ENCODE results near the gene PTX4. TPM values are rescaled to one million over a fixed set of nuclear protein-coding genes. Genes with fewer than 3 reads are reported as not detected.

Gene PTX4
- total RNA-seq, 1 donor from 2014 or later: not detected

GRCh38 chr16:1451702-1452392, 36.9 kb downstream of the PTX4 start:
- intact Hi-C loops (cut with DNase I): no loop called here
- Histone ChIP-seq H3K4me1 (no peaks in the 10 kb centered on the region), H3K27me3 (no peaks in the 10 kb centered on the region), H3K4me3 (no peak overlapping the region), H3K27ac (no peak overlapping the region), H3K9me3 (no peaks in the 10 kb centered on the region), H3K36me3 (peaks cover 83 to 94% of the 10 kb centered on the region in 2 donors)
- TF ChIP-seq CTCF (IDR thresholded peaks at IDR 0.05): no peak
- no peak for DNase-seq (ENCODE audit: low spot score in 2 of 2)

GRCh38 chr16:1450841-1451240, 37.9 kb downstream of the PTX4 start:
- Histone ChIP-seq H3K4me1 (no peaks in the 10 kb centered on the region), H3K4me3 (no peak overlapping the region), H3K9me3 (no peaks in the 10 kb centered on the region), H3K27me3 (no peaks in the 10 kb centered on the region), H3K36me3 (peaks cover 83 to 100% of the 10 kb centered on the region in 2 donors), H3K27ac (no peak overlapping the region)
- intact Hi-C loops (cut with DNase I): no loop called here
- TF ChIP-seq CTCF (IDR thresholded peaks at IDR 0.05): no peak
- no peak for DNase-seq (ENCODE audit: low spot score in 2 of 2)

GRCh38 chr16:1450218-1450617, 38.5 kb downstream of the PTX4 start:
- DNase-seq (ENCODE audit: low spot score in 2 of 2): no peak
- no peak overlapping the region for H3K4me3 ChIP-seq
- no peaks in the 10 kb centered on the region for H3K27me3 ChIP-seq
- intact Hi-C loops (cut with DNase I): no loop called here
- H3K9me3 ChIP-seq: no peaks in the 10 kb centered on the region
- no peaks in the 10 kb centered on the region for H3K4me1 ChIP-seq
- TF ChIP-seq CTCF (IDR thresholded peaks at IDR 0.05): no peak
- H3K36me3 ChIP-seq: peaks cover 77 to 97% of the 10 kb centered on the region in 2 donors
- H3K27ac ChIP-seq: no peak overlapping the region

GRCh38 chr16:1449201-1449788, 39.4 kb downstream of the PTX4 start:
- Histone ChIP-seq H3K36me3 (peaks cover 67 to 88% of the 10 kb centered on the region in 2 donors), H3K4me1 (no peaks in the 10 kb centered on the region), H3K27me3 (no peaks in the 10 kb centered on the region), H3K27ac (no peak overlapping the region), H3K4me3 (no peak overlapping the region), H3K9me3 (no peaks in the 10 kb centered on the region)
- intact Hi-C loops (cut with DNase I): no loop called here
- TF ChIP-seq CTCF (IDR thresholded peaks at IDR 0.05): no peak
- DNase-seq (ENCODE audit: low spot score in 2 of 2): no peak

GRCh38 chr16:1448536-1449116, 40.1 kb downstream of the PTX4 start:
- no peak for DNase-seq (ENCODE audit: low spot score in 2 of 2)
- intact Hi-C loops (cut with DNase I): no loop called here
- H3K27me3 ChIP-seq: no peaks in the 10 kb centered on the region
- peaks cover 61 to 81% of the 10 kb centered on the region in 2 donors for H3K36me3 ChIP-seq
- no peak overlapping the region for H3K4me3 ChIP-seq
- no peak overlapping the region for H3K27ac ChIP-seq
- H3K9me3 ChIP-seq: no peaks in the 10 kb centered on the region
- H3K4me1 ChIP-seq: no peaks in the 10 kb centered on the region
- TF ChIP-seq CTCF (IDR thresholded peaks at IDR 0.05): no peak
